Ovary (tissue), 9 donors: ENCODE results near the gene RBMS1. TPM values are rescaled to one million over a fixed set of nuclear protein-coding genes. Genes with fewer than 3 reads are reported as not detected.

Source experiments
- DNase-seq, 5 donors: peaks; one replicate each; pipeline ENCODE4 v3.0.0-alpha.2; 2019 to 2020
- H3K27ac ChIP-seq, 2 donors: fragments of 200-600 bp; one replicate each; pipeline versions ENCODE4 v1.5.1 to v1.8.0; 2019 to 2022
- H3K27me3 ChIP-seq: fragments of 200-600 bp; one replicate; pipeline ENCODE4 v1.8.0; 2022
- H3K36me3 ChIP-seq: fragments of 200-600 bp; sonication (generic); one replicate; pipeline ENCODE4 v1.5.1; 2019
- H3K4me1 ChIP-seq: one replicate; pipeline ENCODE4 v1.8.1; 2013; ENCODE audit warnings: mild to moderate bottlenecking, moderate library complexity; ENCODE audit not compliant: insufficient read depth
- H3K4me3 ChIP-seq: fragments of 200-600 bp; sonication (generic); one replicate; pipeline ENCODE4 v1.5.1; 2017
- H3K9me3 ChIP-seq, 2 donors: fragments of 200-600 bp in 1 of 2; sonication (generic) in 1 of 2; one replicate each; pipeline versions ENCODE4 v1.5.1 to v1.8.1; 2013 to 2019; ENCODE audit warnings: mild to moderate bottlenecking in 1 of 2, moderate library complexity in 1 of 2
- EP300 ChIP-seq: sonication (generic); formaldehyde crosslinking; IDR thresholded peaks from one replicate; pipeline ENCODE4 v1.6.1; 2017; ENCODE audit warnings: antibody characterized with exemption
- POLR2A ChIP-seq: fragments of 450-650 bp; IDR thresholded peaks from one replicate; pipeline ENCODE4 v1.6.1; 2017; ENCODE audit warnings: antibody characterized with exemption, mild to moderate bottlenecking, moderate library complexity
- WGBS, 3 donors: extraction: QIAGEN DNeasy Blood & Tissue Kit in 1 of 3; methylation state at CpG; one replicate each; pipeline versions ENCODE4 v1.1.5 to v1.1.7; 2013 to 2017; 5-methylcytosine and 5-hydroxymethylcytosine counted together
- intact Hi-C, 4 donors: fragments of 100-400 bp; cut with DNase I; formaldehyde crosslinking; loops; one replicate each; pipeline versions ENCODE4 v1.11.0 to v1.15.1; 2022 to 2023
- polyA plus RNA-seq, 2 donors: library from polyadenylated mRNA; stranded (reverse); fragments of 200-250 nt in 1 of 2; fragments of 350-450 nt in 1 of 2; fragmentation: Illumina TruSeq in 1 of 2; extraction: RNeasy Lipid Tissue Mini Kit (QIAGEN cat#74804) in 1 of 2; gene quantifications; one replicate each; pipeline ENCODE4 v1.2.3, GENCODE V29; 2013 to 2014
- total RNA-seq, 7 donors: library from RNA; depleted of rRNA in 2 of 7; stranded (reverse); fragments of >200 nt in 2 of 7; fragmentation: NEBNext Ultra II Directional in 3 of 7; extraction: Animal tissue kit (Norgen Biotek cat#: 25700) in 3 of 7; gene quantifications; one replicate each; pipeline versions ENCODE4 v1.1.0 to v1.2.4, GENCODE V29; 2016 to 2023
- TF ChIP-seq, protein P1 (sequence below), 3 donors: fragments of 450-650 bp in 2 of 3; fragments of 200-600 bp in 1 of 3; IDR thresholded peaks; one replicate each; pipeline versions ENCODE4 v1.5.1 to v1.8.0; 2016 to 2022; ENCODE audit warnings: antibody characterized with exemption in 3 of 3, mild to moderate bottlenecking in 1 of 3
- donor health status: DM: no; HTN: no; CAD: no; lungs with moderate emphysema.
- donor health status: DM: no; HTN: no; CAD: no.
- donor health status: Bipolar disorder and iron deficiency.
- donor health status: DM: yes; HTN: yes; CAD: no.
- donor health status: DM: no; HTN: no; CAD: no.
- donor health status: DM: yes; HTN: yes; CAD: no.

Gene RBMS1
- total and polyA plus RNA-seq, 9 donors = 50.7 to 91.9 (median 73.8) TPM

DNA sequence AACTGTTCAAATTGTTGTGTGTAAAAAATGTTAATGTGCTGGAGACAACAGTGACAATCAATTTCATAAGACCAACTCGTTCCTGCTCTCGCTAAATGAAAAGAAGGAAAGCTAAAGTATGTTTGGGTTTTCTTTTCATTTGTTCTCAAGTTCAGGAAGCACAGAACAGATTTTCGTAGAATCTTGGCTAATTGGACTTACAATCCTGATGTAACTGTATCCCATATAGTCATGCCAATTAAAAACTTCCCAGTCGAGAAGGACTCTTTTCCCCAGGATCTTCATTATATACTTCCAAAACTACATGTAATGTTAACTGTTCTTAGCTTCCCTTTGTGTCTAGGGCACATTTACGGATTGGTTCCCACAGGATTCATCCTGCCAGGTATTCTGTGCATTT, 158.2 kb downstream of the RBMS1 start:
- Histone ChIP-seq H3K27me3 (no peaks in the 10 kb centered on the region), H3K36me3 (no peaks in the 10 kb centered on the region), H3K4me1 (peaks cover 19% of the 10 kb centered on the region), H3K4me3 (no peak overlapping the region), H3K9me3 (no peaks in the 10 kb centered on the region), H3K27ac (no peak overlapping the region)
- DNase-seq = no peak
- TF ChIP-seq EP300 (no peak), POLR2A (no peak)
- TF ChIP-seq, protein P1, sequence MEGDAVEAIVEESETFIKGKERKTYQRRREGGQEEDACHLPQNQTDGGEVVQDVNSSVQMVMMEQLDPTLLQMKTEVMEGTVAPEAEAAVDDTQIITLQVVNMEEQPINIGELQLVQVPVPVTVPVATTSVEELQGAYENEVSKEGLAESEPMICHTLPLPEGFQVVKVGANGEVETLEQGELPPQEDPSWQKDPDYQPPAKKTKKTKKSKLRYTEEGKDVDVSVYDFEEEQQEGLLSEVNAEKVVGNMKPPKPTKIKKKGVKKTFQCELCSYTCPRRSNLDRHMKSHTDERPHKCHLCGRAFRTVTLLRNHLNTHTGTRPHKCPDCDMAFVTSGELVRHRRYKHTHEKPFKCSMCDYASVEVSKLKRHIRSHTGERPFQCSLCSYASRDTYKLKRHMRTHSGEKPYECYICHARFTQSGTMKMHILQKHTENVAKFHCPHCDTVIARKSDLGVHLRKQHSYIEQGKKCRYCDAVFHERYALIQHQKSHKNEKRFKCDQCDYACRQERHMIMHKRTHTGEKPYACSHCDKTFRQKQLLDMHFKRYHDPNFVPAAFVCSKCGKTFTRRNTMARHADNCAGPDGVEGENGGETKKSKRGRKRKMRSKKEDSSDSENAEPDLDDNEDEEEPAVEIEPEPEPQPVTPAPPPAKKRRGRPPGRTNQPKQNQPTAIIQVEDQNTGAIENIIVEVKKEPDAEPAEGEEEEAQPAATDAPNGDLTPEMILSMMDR (IDR thresholded peaks at IDR 0.05) = no peak
- WGBS, 3 donors = 63 to 72% (median 68%) methylated on average over 5 of the region's 5 CpGs
- intact Hi-C loops = loop anchor here in 1 of 4 donors (10.0 kb wide), 1 partner anchor 69 kb away; no protein-coding TSS in a partner anchor

DNA sequence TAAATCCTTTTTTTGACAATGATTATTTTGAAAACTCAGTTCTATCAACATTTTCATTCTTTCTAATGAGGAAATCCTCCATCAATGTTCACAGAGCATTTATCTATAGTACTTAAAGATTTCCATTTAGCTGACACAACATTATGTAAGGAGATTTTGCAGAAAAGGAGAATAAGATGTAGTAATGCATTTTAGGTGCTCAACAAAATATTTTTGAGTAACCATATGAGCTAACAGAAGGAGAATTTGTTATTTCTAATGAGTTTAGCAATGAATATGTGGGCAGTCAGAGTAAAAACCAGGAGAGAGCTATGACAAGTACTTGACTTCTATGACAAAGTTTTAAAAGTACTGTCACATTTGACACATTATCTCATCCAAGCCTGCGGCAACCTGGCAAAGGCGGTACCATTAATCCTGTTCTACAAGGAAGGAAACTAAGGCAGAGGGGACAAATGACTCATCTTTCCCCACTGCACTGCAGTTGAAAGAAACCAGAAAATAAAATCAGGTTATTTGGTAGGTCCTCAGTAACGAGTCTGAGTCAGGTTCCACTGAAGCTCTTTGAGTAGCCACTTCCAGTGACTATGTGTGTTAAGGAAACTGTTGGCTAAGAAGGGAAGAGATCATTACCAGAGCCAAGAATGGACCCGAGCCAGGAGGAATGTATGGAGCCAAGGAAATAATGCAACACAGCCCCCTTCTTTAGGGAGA, 159.4 kb downstream of the RBMS1 start:
- no peak overlapping the region for H3K27ac ChIP-seq
- TF ChIP-seq POLR2A (no peak), EP300 (no peak)
- TF ChIP-seq, protein P1 (IDR thresholded peaks at IDR 0.05) = no peak
- 70 to 83% (median 80%) methylated on average over 4 of the region's 4 CpGs for WGBS, 3 donors
- peaks cover 20% of the 10 kb centered on the region for H3K4me1 ChIP-seq
- H3K4me3 ChIP-seq = no peak overlapping the region
- intact Hi-C loops = loop anchor here in 1 of 4 donors (10.0 kb wide), 1 partner anchor 71 kb away; no protein-coding TSS in a partner anchor
- H3K36me3 ChIP-seq = no peaks in the 10 kb centered on the region
- no peak for DNase-seq
- H3K27me3 ChIP-seq = no peaks in the 10 kb centered on the region
- H3K9me3 ChIP-seq = no peaks in the 10 kb centered on the region

DNA sequence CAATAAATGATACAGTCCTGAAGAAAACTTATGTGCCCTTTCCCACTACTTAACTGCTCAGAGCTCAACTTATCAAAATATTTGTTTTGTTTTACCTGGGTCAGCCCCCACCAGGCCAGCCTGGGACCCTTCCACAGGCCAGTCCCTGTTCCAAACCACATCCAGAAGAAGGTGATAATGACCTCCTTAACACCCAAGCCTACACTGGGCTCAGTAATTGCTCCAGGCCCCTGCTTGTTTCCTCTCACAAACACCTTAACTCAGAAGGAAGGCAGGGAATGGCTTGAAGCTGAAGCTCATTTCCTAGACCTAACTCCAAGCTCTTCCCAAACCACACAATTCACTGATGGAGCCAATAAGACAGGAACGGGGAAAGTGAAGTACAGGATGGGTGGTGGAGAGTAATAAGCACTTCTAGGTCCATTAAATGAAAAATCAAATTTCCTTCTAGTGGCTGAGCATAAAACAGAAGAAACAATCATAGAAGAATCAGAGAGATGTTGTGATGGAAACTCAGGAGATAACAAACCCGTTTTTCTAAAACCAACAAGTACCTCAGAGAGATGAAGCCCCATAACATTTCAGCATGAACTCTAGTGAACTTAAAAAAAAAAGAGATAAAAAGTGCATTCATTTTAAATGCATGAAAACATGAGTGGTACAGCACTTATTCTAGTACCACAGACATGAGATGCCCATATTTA, 160.1 kb downstream of the RBMS1 start:
- Histone ChIP-seq H3K27ac (peak overlapping the region in 1 of 2 donors; percentile 3), H3K27me3 (no peaks in the 10 kb centered on the region), H3K4me3 (no peak overlapping the region), H3K4me1 (peaks cover 19% of the 10 kb centered on the region), H3K9me3 (no peaks in the 10 kb centered on the region), H3K36me3 (no peaks in the 10 kb centered on the region)
- no peak for DNase-seq
- intact Hi-C loops = loop anchor here in 1 of 4 donors (10.0 kb wide), 1 partner anchor 71 kb away; no protein-coding TSS in a partner anchor
- TF ChIP-seq, protein P1 (IDR thresholded peaks at IDR 0.05) = no peak
- no peak for TF ChIP-seq POLR2A
- no peak for TF ChIP-seq EP300
- WGBS, 3 donors = 67 to 71% (median 70%) methylated on average over 2 of the region's 2 CpGs

DNA sequence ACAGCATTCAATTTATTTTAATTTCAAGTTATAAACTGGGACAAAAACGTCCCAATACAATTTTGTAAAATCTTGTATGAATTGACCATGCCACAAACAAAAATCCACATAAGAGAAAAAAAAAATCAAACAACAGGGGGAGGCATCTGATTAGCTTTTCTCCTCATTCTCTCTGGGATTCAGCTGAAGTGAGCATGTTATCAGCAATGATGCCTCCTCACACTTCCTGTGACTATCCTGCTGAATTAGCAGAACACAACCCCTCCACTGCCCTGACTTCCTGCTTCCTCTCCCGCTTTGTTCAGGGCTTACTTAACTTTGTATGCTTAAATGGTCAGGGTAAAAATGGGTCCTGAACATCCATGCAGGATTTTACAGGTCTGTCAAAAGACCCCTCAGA, 161.3 kb downstream of the RBMS1 start:
- H3K4me1 ChIP-seq = peaks cover 16% of the 10 kb centered on the region
- no peaks in the 10 kb centered on the region for H3K27me3 ChIP-seq
- H3K27ac ChIP-seq = no peak overlapping the region
- intact Hi-C loops = loop anchor here in 1 of 4 donors (10.0 kb wide), 1 partner anchor 72 kb away; no protein-coding TSS in a partner anchor
- WGBS, 3 donors = 33 to 37% (median 36%) methylated on average over 2 of the region's 2 CpGs
- no peaks in the 10 kb centered on the region for H3K9me3 ChIP-seq
- DNase-seq = peak in 2 of 5 donors; percentile 30 to 44
- no peak overlapping the region for H3K4me3 ChIP-seq
- TF ChIP-seq POLR2A (no peak), EP300 (no peak)
- TF ChIP-seq, protein P1 (IDR thresholded peaks at IDR 0.05) = no peak
- H3K36me3 ChIP-seq = no peaks in the 10 kb centered on the region
